GM23248 (cell line): ENCODE data around the gene DLX2. TPM values are rescaled to one million over a fixed set of nuclear protein-coding genes. Genes with fewer than 3 reads are reported as not detected.

Source experiments
- DNase-seq: peaks from one replicate; pipeline ENCODE4 v3.0.0-alpha.2; 2015
- H2AFZ ChIP-seq: fragments of 200-600 bp; sonication (generic); 2 replicates; pipeline ENCODE4 v1.6.1; 2016; ENCODE audit warnings: antibody characterized with exemption
- H3F3A ChIP-seq: fragments of 200-600 bp; sonication (generic); 2 replicates; pipeline ENCODE4 v1.6.1; 2016; ENCODE audit warnings: mild to moderate bottlenecking, antibody characterized with exemption, mixed run types; ENCODE audit not compliant: insufficient read depth
- H3K27ac ChIP-seq: fragments of 200-600 bp; sonication (generic); 2 replicates; pipeline ENCODE4 v1.5.1; 2016; ENCODE audit warnings: mild to moderate bottlenecking
- H3K27me3 ChIP-seq: fragments of 200-600 bp; sonication (generic); replicated peaks from 2 replicates; pipeline ENCODE4 v1.6.1; 2016; ENCODE audit warnings: mild to moderate bottlenecking; ENCODE audit not compliant: insufficient read depth
- H3K36me3 ChIP-seq: fragments of 200-600 bp; sonication (generic); 2 replicates; pipeline ENCODE4 v1.6.1; 2016; ENCODE audit warnings: low read depth, mild to moderate bottlenecking
- H3K4me1 ChIP-seq: fragments of 200-600 bp; sonication (generic); 2 replicates; pipeline ENCODE4 v1.6.1; 2016; ENCODE audit warnings: mild to moderate bottlenecking; ENCODE audit not compliant: insufficient read depth
- H3K4me2 ChIP-seq: fragments of 200-600 bp; sonication (generic); one replicate; pipeline ENCODE4 v1.6.1; 2016; ENCODE audit warnings: mild to moderate bottlenecking; ENCODE audit not compliant: unreplicated experiment
- H3K4me3 ChIP-seq: fragments of 200-600 bp; sonication (generic); 2 replicates; pipeline ENCODE4 v1.5.1; 2016; ENCODE audit warnings: mild to moderate bottlenecking
- H3K79me2 ChIP-seq: fragments of 200-600 bp; sonication (generic); 2 replicates; pipeline ENCODE4 v1.6.1; 2016; ENCODE audit warnings: mild to moderate bottlenecking; ENCODE audit not compliant: insufficient read depth
- H3K9ac ChIP-seq: fragments of 200-600 bp; sonication (generic); 2 replicates; pipeline ENCODE4 v1.6.1; 2016; ENCODE audit warnings: mild to moderate bottlenecking
- H3K9me2 ChIP-seq: fragments of 200-600 bp; sonication (generic); 2 replicates; pipeline ENCODE4 v1.6.1; 2016; ENCODE audit warnings: mixed run types, mild to moderate bottlenecking, moderate library complexity; ENCODE audit not compliant: insufficient read depth
- H3K9me3 ChIP-seq: fragments of 200-600 bp; sonication (generic); one replicate; pipeline ENCODE4 v1.6.1; 2017; ENCODE audit warnings: low read depth
- H4K20me1 ChIP-seq: fragments of 200-600 bp; sonication (generic); 2 replicates; pipeline ENCODE4 v1.6.0; 2016; ENCODE audit not compliant: insufficient read depth
- EZH2 ChIP-seq: fragments of 200-600 bp; sonication (generic); IDR thresholded peaks from 2 replicates; pipeline ENCODE4 v1.6.1; 2018; ENCODE audit warnings: antibody characterized with exemption, mild to moderate bottlenecking; ENCODE audit not compliant: insufficient read depth, poor library complexity, severe bottlenecking
- EZH2phosphoT487 ChIP-seq: fragments of 200-600 bp; sonication (generic); IDR thresholded peaks from 2 replicates; pipeline ENCODE4 v1.6.1; 2018; ENCODE audit warnings: antibody characterized with exemption, moderate library complexity, mild to moderate bottlenecking, low read depth; ENCODE audit not compliant: insufficient read depth
- WGBS, 2 experiments: methylation state at CpG; one replicate each; pipeline ENCODE4 v1.1.6; 2015 to 2017; ENCODE audit warnings: low lambda C conversion rate in 2 of 2, low coverage in 1 of 2; ENCODE audit errors: missing lambda C conversion rate in 2 of 2; 5-methylcytosine and 5-hydroxymethylcytosine counted together
- in situ Hi-C: fragments of 300-500 bp; cut with MboI; formaldehyde crosslinking; loops from 2 replicates; pipeline ENCODE4 v1.15.0; 2020
- polyA plus RNA-seq: library from polyadenylated mRNA; unstranded; fragments of >200 nt; fragmentation: Nextera tagmentation; extraction: Ambion mirVana; gene quantifications from 2 replicates; pipeline ENCODE4 v1.2.1, GENCODE V29; 2016
- total RNA-seq: library from RNA; depleted of rRNA; stranded (reverse); fragments of >200 nt; shearing (Covaris generic); gene quantifications from 2 replicates; pipeline ENCODE4 v1.2.3, GENCODE V29; 2014

The DLX2 gene
- total and polyA plus RNA-seq, 2 experiments from 2014 or later: 2.8 to 6.0 TPM

GRCh38 chr2:172056293-172056692 is 46.4 kb downstream of the DLX2 start:
- Histone ChIP-seq H3K27ac (no peak overlapping the region), H3K9me2 (no peaks in the 10 kb centered on the region), H3K9ac (no peak overlapping the region), H3K4me3 (no peak overlapping the region), H3K36me3 (no peaks in the 10 kb centered on the region), H3K4me2 (no peak overlapping the region), H4K20me1 (no peaks in the 10 kb centered on the region), H3F3A (no peaks in the 10 kb centered on the region), H3K4me1 (no peaks in the 10 kb centered on the region), H3K9me3 (no peaks in the 10 kb centered on the region), H2AFZ (no peak overlapping the region), H3K79me2 (no peaks in the 10 kb centered on the region), H3K27me3 (no peaks in the 10 kb centered on the region)
- no peak for DNase-seq
- 44 to 56% methylated on average over 2 of the region's 2 CpGs for WGBS, 2 experiments
- in situ Hi-C loops: no loop called here
- no peak for TF ChIP-seq EZH2phosphoT487
- no peak for TF ChIP-seq EZH2

- Histone ChIP-seq H4K20me1 (no peaks in the 10 kb centered on the region), H3K9me3 (no peaks in the 10 kb centered on the region), H3K9ac (no peak overlapping the region), H3K36me3 (no peaks in the 10 kb centered on the region), H3F3A (no peaks in the 10 kb centered on the region), H2AFZ (no peak overlapping the region), H3K4me3 (no peak overlapping the region), H3K9me2 (no peaks in the 10 kb centered on the region), H3K27ac (no peak overlapping the region), H3K4me2 (no peak overlapping the region), H3K79me2 (no peaks in the 10 kb centered on the region), H3K27me3 (no peaks in the 10 kb centered on the region), H3K4me1 (no peaks in the 10 kb centered on the region)
- DNase-seq: no peak
- TF ChIP-seq EZH2 (no peak), EZH2phosphoT487 (no peak)
- in situ Hi-C loops: no loop called here
- WGBS, 2 experiments: 79 to 94% methylated on average over 1 of the region's 1 CpG
These were observed 49.2 kb downstream of the DLX2 start for GRCh38 chr2:172053486-172053885.

- Histone ChIP-seq H3K9me3 (no peaks in the 10 kb centered on the region), H3K9ac (no peak overlapping the region), H3K79me2 (no peaks in the 10 kb centered on the region), H3K27me3 (no peaks in the 10 kb centered on the region), H3F3A (no peaks in the 10 kb centered on the region), H3K4me1 (no peaks in the 10 kb centered on the region), H3K9me2 (no peaks in the 10 kb centered on the region), H3K4me2 (no peak overlapping the region), H3K27ac (no peak overlapping the region), H4K20me1 (no peaks in the 10 kb centered on the region), H3K36me3 (no peaks in the 10 kb centered on the region), H3K4me3 (no peak overlapping the region), H2AFZ (no peak overlapping the region)
- no peak for DNase-seq
- 67 to 68% methylated on average over 4 of the region's 4 CpGs for WGBS, 2 experiments
- TF ChIP-seq EZH2 (no peak), EZH2phosphoT487 (no peak)
- in situ Hi-C loops: no loop called here
These were observed 50.4 kb downstream of the DLX2 start for GRCh38 chr2:172052000-172052983.

DNA sequence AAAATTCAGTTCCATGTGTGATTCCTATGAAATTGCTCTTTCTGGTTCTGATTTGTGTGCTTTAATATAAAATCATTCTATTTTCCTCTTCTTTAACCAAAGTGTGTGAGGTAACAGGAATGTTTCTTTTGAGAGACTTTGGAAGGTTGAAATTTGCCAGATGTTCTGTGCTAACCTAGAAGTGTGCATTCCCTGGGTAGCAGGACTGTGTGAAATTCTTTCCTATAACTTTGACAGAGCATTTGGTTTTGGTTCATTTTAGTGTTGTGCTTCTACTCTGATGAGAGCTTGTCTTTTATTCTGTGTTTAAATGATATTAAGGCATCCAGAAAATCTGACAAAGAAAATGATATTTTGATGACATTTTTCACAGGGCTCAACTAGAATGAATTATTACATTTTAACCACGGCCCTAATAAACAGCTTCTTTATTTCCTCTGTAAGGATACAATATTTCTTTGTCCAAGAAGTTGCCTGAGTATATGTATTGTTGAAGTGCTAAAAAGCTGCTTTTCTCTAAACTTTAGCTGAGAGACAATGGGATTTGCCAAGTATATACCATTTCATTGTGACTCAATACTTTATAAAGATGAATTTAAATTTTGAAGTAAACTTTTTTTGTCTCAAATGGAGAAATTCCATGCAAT is 52.1 kb downstream of the DLX2 start:
- Histone ChIP-seq H3K9ac (no peak overlapping the region), H3K4me2 (no peak overlapping the region), H3K4me3 (no peak overlapping the region), H3K9me3 (no peaks in the 10 kb centered on the region), H3K27me3 (no peaks in the 10 kb centered on the region), H3F3A (no peaks in the 10 kb centered on the region), H2AFZ (no peak overlapping the region), H3K9me2 (no peaks in the 10 kb centered on the region), H3K27ac (no peak overlapping the region), H4K20me1 (no peaks in the 10 kb centered on the region), H3K36me3 (no peaks in the 10 kb centered on the region), H3K79me2 (no peaks in the 10 kb centered on the region), H3K4me1 (peaks cover 6% of the 10 kb centered on the region; the same call in 1 of the 2 replicates)
- in situ Hi-C loops: no loop called here
- no peak for DNase-seq
- WGBS, 2 experiments: 94 to 100% methylated on average over 1 of the region's 1 CpG
- TF ChIP-seq EZH2phosphoT487 (no peak), EZH2 (no peak)
